Measurements from ENCODE around the gene LSMEM2. TPM values are rescaled to one million over a fixed set of nuclear protein-coding genes. Genes with fewer than 3 reads are reported as not detected.

Gene LSMEM2
- total RNA-seq = 1.2 TPM

GRCh38 chr3:50278880-50279224 is at the start of gene LSMEM2:
LSMEM2 (plus strand) TSS chr3:50279087; CDS start chr3:50279114, 27 bp downstream.

DNA sequence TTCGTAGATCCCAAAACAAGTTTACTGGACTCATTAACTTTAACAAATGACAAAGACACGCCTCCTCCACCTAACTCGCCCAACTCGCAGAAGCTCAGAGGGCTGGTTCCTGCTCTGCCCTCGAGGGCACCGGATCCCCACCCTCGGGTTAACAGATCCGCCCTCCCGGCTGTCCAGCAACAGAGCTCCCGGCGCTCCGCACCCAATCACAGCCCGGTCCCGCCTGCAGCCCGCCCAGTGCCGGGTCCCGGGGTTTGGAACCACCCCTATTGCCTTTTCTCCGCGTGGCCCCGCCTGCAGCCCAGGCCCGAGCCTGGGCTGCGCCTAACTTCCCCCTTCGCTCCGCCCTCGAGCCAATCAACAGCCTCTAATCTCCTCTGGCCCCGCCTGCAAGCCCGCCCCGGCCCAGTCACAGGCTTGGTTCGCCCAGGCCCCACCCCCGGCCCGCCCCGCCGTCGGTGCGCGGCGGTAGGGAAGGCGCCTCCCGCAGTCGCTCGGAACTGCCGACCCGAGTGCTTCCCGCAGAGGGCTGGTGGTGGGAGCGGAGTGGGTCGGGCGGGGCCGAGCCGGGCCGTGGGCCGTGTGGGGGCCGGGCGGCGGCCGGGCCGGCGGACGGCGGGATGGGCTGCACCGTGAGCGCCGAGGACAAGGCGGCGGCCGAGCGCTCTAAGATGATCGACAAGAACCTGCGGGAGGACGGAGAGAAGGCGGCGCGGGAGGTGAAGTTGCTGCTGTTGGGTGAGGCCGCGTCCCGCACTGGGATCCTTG is 43.0 kb upstream of the LSMEM2 start, which contains the start of gene GNAI2:
TSS of gene GNAI2 (plus strand) at position 489 of the 768 bp plus-strand sequence. CDS start at position 621, 132 bp downstream.

DNA sequence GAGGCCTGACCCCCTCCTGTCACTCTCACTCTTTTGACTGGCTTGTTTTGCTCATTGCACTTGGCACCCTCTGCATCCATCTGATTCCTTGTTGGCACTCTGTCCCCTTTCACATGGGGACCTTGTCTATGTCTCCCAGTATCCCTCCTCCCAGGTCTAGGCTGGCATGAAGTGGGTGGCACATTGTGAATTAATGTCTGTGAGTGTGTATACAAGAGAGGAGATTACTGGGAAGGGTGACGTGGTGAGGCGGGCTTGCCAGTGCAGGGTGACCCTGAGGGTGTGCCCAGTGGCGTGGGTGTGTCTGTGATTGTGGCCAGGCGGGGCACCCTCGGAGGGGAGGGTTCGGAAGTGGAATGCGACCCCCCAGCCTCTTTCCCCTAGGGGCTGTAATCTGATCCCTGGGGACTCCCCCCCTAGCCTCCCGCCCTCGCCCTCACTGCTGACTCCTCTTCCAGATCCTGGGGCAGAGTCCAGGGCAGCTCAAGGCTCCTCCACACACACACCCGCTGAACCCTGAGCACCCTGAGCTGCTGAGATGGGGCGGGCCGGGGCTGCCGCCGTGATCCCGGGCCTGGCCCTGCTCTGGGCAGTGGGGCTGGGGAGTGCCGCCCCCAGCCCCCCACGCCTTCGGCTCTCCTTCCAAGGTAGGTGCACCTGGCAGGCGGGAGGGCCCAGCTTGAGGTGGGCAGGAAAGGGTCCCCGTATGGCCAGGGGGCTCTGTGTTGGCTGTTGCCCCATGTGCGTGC is 10.0 kb upstream of the LSMEM2 start, which contains the start of gene SEMA3B:
TSS of gene SEMA3B (plus strand) at position 445 of the 749 bp plus-strand sequence. CDS start at position 539, 94 bp downstream.

DNA sequence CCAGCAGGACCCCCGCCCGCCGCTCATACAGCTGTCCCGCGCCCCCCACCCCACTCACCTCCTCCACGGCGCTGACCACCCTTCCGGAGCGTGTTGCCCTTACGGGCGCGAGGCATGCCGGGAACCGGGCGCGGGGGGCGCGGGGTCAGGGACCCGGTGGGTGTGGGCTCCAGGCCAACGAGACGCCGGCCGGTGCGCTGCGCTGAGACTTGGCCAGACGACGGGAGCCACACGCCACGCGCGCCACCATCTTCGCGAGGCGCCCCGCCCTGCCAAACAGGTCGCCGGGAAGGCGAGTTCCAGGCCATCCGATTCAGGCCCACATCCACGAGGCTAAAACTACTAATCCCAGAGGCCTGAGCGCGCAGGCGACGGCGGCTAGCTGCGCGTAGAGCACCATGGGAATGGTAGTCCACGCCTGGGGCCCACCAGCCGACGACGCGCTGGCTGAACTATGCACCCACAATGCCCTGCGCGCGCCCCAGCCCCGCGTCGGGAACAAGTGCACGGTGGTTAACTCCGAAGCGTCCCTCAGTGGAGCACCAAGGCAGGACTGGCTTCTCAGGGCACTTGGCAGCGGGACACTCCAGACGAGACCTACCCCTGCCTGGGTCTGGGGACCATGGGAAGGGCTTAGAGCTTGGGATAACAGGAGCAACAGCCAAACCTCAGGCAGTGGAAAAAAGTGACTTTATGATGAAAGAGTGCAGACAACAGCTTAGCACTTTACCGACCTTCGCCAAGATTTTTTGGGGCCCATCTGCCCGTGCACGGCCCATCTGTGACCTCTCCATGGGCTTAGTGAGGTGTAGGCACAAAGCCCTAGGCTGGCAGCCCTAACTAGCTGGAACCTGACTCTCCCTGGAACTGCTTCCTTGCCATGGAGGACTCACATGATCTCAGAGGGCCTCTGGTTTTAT is 13.5 kb downstream of the LSMEM2 start, which contains the start of gene IFRD2:
TSS of gene IFRD2 (minus strand) at position 271 of the 920 bp plus-strand sequence. CDS start at position 116, 155 bp downstream.

GRCh38 chr3:50298836-50299637 is 20.1 kb downstream of the LSMEM2 start, which contains the start of the genes HYAL3 and NAA80:
HYAL3 (minus strand) TSS chr3:50299405; CDS start chr3:50295602, 3,803 bp downstream.
NAA80 (minus strand) TSS chr3:50299405; CDS start chr3:50297463, 1,942 bp downstream.

GRCh38 chr3:50303013-50303815 is 24.3 kb downstream of the LSMEM2 start, which contains the start of gene HYAL1:
HYAL1 (minus strand) TSS chr3:50303574; CDS start chr3:50302956, 618 bp downstream.

GRCh38 chr3:50322386-50323091 is 43.7 kb downstream of the LSMEM2 start, which contains the start of gene HYAL2:
HYAL2 (minus strand) TSS chr3:50322745; CDS start chr3:50320489, 2,256 bp downstream.

DNA sequence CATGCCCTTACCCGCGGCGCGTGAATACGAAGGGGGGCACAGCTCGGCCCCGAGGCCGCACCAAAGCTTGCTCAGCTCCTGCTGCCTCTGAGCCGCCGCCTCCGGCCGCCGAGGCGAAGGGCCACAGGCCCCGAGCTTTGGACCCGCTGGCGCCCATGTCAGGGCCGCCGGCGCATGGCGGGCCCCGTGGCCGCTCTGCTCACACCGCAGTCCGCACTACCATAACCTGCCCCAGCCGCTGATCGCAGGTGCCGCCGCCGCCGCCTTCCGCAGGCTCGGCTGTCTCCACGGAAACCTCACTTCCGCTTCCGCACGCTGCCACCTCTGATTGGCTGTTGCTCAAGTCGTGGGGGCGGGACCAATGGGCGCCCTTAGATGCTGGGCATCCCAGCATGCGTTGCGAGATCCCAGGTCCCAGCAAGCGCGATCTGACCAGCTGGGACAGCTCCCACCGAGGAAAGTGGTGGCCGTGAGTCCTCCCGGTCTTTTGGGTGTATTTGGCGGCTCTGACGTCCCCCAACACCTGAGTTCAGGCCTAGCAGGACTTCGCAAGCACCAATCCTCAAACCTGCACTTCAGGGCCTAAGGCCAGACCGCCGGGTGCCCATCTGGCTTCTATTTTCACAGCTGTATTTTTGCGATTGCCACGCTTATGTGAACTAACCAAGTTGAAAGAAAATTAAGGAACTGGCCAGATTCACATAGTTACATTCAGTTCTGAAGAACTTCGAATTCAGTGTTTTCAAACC is 49.2 kb downstream of the LSMEM2 start, which contains the start of gene TUSC2:
TSS of gene TUSC2 (minus strand) at position 281 of the 749 bp plus-strand sequence. CDS start at position 157, 124 bp downstream.

Other genes starting within 250 kb of the LSMEM2 start
- 245 TPM for gene RBM5, start 190.2 kb upstream of the LSMEM2 start, total RNA-seq
- 7.8 TPM for gene SEMA3F, start 123.8 kb upstream of the LSMEM2 start, total RNA-seq
- gene GNAT1, start 87.5 kb upstream of the LSMEM2 start, total RNA-seq = not detected
- 6.5 TPM for gene SLC38A3, start 73.8 kb upstream of the LSMEM2 start, total RNA-seq
- gene GNAI2, start 42.9 kb upstream of the LSMEM2 start, total RNA-seq = 108 TPM
- 2.8 TPM for gene SEMA3B, start 9.9 kb upstream of the LSMEM2 start, total RNA-seq
- gene IFRD2, start 13.3 kb downstream of the LSMEM2 start, total RNA-seq = 18.5 TPM
- 9.7 TPM for gene HYAL3, start 20.3 kb downstream of the LSMEM2 start, total RNA-seq
- 5.5 TPM for gene NAA80, start 20.3 kb downstream of the LSMEM2 start, total RNA-seq
- 0.69 TPM for gene HYAL1, start 24.5 kb downstream of the LSMEM2 start, total RNA-seq
- gene HYAL2, start 43.7 kb downstream of the LSMEM2 start, total RNA-seq = 30.0 TPM
- 23.8 TPM for gene TUSC2, start 49.1 kb downstream of the LSMEM2 start, total RNA-seq
- gene RASSF1, start 61.7 kb downstream of the LSMEM2 start, total RNA-seq = 12.2 TPM
- 23.8 TPM for gene ZMYND10, start 66.6 kb downstream of the LSMEM2 start, total RNA-seq
- 30.4 TPM for gene NPRL2, start 71.7 kb downstream of the LSMEM2 start, total RNA-seq
- gene CYB561D2, start 71.8 kb downstream of the LSMEM2 start, total RNA-seq = 15.2 TPM
- gene TMEM115, start 80.4 kb downstream of the LSMEM2 start, total RNA-seq = 21.0 TPM
- gene CACNA2D2, start 224.5 kb downstream of the LSMEM2 start, total RNA-seq = 25.4 TPM